ENCODE measurements around the gene HOXD10. TPM values are rescaled to one million over a fixed set of nuclear protein-coding genes. Genes with fewer than 3 reads are reported as not detected.

The HOXD10 gene
- total RNA-seq, 2 experiments from 2014 or later, result not detected

DNA sequence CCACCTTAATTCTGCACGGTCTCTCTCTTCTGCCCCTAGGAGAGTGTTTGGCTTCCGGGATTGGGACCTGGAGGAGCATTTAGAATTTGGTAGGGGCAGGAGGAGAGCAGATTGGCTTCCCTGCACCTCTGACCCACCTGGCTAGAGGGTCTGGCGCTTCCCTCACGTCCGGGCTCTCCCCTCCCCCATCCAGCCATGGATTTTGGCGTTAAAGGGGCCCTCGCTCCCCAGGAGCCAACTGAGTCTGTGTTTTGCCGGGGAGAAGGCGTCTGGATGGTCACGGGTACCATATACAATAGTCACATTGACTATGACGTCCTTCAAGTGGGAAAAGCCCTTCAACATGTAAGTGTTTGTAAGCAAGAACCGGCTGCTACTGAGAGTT lies 47.1 kb downstream of the HOXD10 start:
- Mint-ChIP-seq H3K4me3 (no peak overlapping the region), H3K4me1 (ENCODE audit: low read depth) (no peaks in the 10 kb centered on the region), H3K9me3 (no peaks in the 10 kb centered on the region), H3K36me3 (peaks cover 5% of the 10 kb centered on the region), H3K27ac (no peak overlapping the region), H3K27me3 (peaks cover 76% of the 10 kb centered on the region)
- intact Hi-C loops (cut with micrococcal nuclease), result loop anchor here (5.0 kb wide), 2 partner anchors 51 to 76 kb away; no protein-coding TSS in a partner anchor
- no peak for DNase-seq
- ChIA-PET CTCF (no interaction called here), POLR2A (no interaction called here)

- Mint-ChIP-seq H3K36me3 (peaks cover 5% of the 10 kb centered on the region), H3K9me3 (no peaks in the 10 kb centered on the region), H3K27ac (peak overlapping the region; percentile 30), H3K4me3 (no peak overlapping the region), H3K27me3 (peaks cover 75% of the 10 kb centered on the region), H3K4me1 (ENCODE audit: low read depth) (no peaks in the 10 kb centered on the region)
- intact Hi-C loops (cut with micrococcal nuclease), result loop anchor here (5.0 kb wide), 2 partner anchors 52 to 77 kb away; no protein-coding TSS in a partner anchor
- ChIA-PET CTCF (no interaction called here), POLR2A (no interaction called here)
- no peak for DNase-seq
Observed at GRCh38 chr2:176164201-176164600, 47.6 kb downstream of the HOXD10 start.

- DNase-seq, result no peak
- H3K27me3 Mint-ChIP-seq, result peaks cover 76% of the 10 kb centered on the region
- H3K36me3 Mint-ChIP-seq, result peaks cover 5% of the 10 kb centered on the region
- no peaks in the 10 kb centered on the region for H3K4me1 Mint-ChIP-seq (ENCODE audit: low read depth)
- CTCF ChIA-PET, result no interaction called here
- H3K27ac Mint-ChIP-seq, result no peak overlapping the region
- no peaks in the 10 kb centered on the region for H3K9me3 Mint-ChIP-seq
- intact Hi-C loops (cut with micrococcal nuclease), result loop anchor here (5.0 kb wide), 2 partner anchors 52 to 77 kb away; no protein-coding TSS in a partner anchor
- POLR2A ChIA-PET, result no interaction called here
- no peak overlapping the region for H3K4me3 Mint-ChIP-seq
Observed at GRCh38 chr2:176164611-176165369, 48.2 kb downstream of the HOXD10 start.

- Mint-ChIP-seq H3K4me1 (ENCODE audit: low read depth) (no peaks in the 10 kb centered on the region), H3K36me3 (peaks cover 5% of the 10 kb centered on the region), H3K27me3 (peaks cover 74% of the 10 kb centered on the region), H3K9me3 (no peaks in the 10 kb centered on the region), H3K27ac (no peak overlapping the region), H3K4me3 (no peak overlapping the region)
- DNase-seq, result no peak
- POLR2A ChIA-PET, result no interaction called here
- intact Hi-C loops (cut with micrococcal nuclease), result no loop called here
- CTCF ChIA-PET, result no interaction called here
Observed at GRCh38 chr2:176165370-176166050, 48.9 kb downstream of the HOXD10 start.

GRCh38 chr2:176166272-176166671 lies 49.7 kb downstream of the HOXD10 start:
- intact Hi-C loops (cut with micrococcal nuclease), result no loop called here
- Mint-ChIP-seq H3K36me3 (peaks cover 5% of the 10 kb centered on the region), H3K4me1 (ENCODE audit: low read depth) (no peaks in the 10 kb centered on the region), H3K4me3 (no peak overlapping the region), H3K27ac (no peak overlapping the region), H3K9me3 (no peaks in the 10 kb centered on the region), H3K27me3 (peaks cover 71% of the 10 kb centered on the region)
- no peak for DNase-seq
- POLR2A ChIA-PET, result no interaction called here
- CTCF ChIA-PET, result no interaction called here

DNA sequence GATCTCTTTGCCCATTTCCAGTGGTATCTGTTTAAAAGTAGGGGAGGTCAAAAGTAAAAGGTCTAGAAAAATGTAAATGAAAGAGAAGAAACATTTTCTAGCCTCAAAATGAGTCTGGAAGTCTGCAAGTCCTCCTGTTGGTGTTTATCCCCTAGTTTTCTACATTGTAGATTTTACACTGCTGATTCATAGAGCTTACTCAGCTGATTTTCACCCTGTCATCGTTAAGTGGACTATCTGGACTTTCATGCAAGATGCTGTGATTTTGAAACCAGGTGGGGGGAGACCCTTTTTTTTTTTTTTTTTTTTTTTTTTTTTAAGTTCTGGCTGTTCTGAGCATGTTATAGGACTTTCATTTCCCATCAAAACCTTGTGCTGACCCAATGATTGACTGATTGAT lies 50.8 kb downstream of the HOXD10 start:
- ChIA-PET CTCF (interaction anchor here (0.6 to 0.9 kb wide), 2 partner anchors 288 to 471 kb away, joined by 3 read pairs; no protein-coding TSS in a partner anchor), POLR2A (no interaction called here)
- DNase-seq, result no peak
- Mint-ChIP-seq H3K4me3 (no peak overlapping the region), H3K9me3 (no peaks in the 10 kb centered on the region), H3K36me3 (peaks cover 5% of the 10 kb centered on the region), H3K27me3 (peaks cover 68% of the 10 kb centered on the region), H3K4me1 (ENCODE audit: low read depth) (peaks cover under 1% of the 10 kb centered on the region), H3K27ac (no peak overlapping the region)
- intact Hi-C loops (cut with micrococcal nuclease), result no loop called here

GRCh38 chr2:176169181-176169580 lies 52.6 kb downstream of the HOXD10 start:
- DNase-seq, result no peak
- H3K4me1 Mint-ChIP-seq (ENCODE audit: low read depth), result peaks cover 14% of the 10 kb centered on the region
- intact Hi-C loops (cut with micrococcal nuclease), result no loop called here
- no peak overlapping the region for H3K4me3 Mint-ChIP-seq
- no peak overlapping the region for H3K27ac Mint-ChIP-seq
- peaks cover 68% of the 10 kb centered on the region for H3K27me3 Mint-ChIP-seq
- CTCF ChIA-PET, result interaction anchor here (1.5 kb wide), 1 partner anchor 42 kb away, joined by 4 read pairs; no protein-coding TSS in a partner anchor
- peaks cover 8% of the 10 kb centered on the region for H3K36me3 Mint-ChIP-seq
- POLR2A ChIA-PET, result no interaction called here
- no peaks in the 10 kb centered on the region for H3K9me3 Mint-ChIP-seq

Small RNA genes lying within 50 kb of the gene (microRNA-seq; reads per million reads assigned to microRNA genes)
- gene MIR10B (ENCODE audit: borderline microRNAs expressed, borderline number of aligned reads, borderline replicate concordance), result 1.6 reads per million

Other genes starting within 250 kb of the HOXD10 start
- gene LNPK, start 114.5 kb upstream of the HOXD10 start, total RNA-seq, result 10 to 100 TPM; 31.2 to 36.6 TPM
- not detected for gene EVX2, start 32.8 kb upstream of the HOXD10 start, total RNA-seq
- gene HOXD13, start 24.1 kb upstream of the HOXD10 start, total RNA-seq, result not detected
- gene HOXD12, start 17.0 kb upstream of the HOXD10 start, total RNA-seq, result not detected
- not detected for gene HOXD11, start 9.5 kb upstream of the HOXD10 start, total RNA-seq
- gene HOXD9, start 5.9 kb downstream of the HOXD10 start, total RNA-seq, result not detected
- gene HOXD8, start 12.9 kb downstream of the HOXD10 start, total RNA-seq, result not detected
- gene HOXD4, start 34.8 kb downstream of the HOXD10 start, total RNA-seq, result not detected
- gene HOXD3, start 40.5 kb downstream of the HOXD10 start, total RNA-seq, result not detected
- gene HOXD1, start 71.9 kb downstream of the HOXD10 start, total RNA-seq, result not detected
- gene MTX2, start 152.7 kb downstream of the HOXD10 start, total RNA-seq, result 10 to 100 TPM; 25.8 to 28.2 TPM